ENCODE measurements around the gene CLSTN2. TPM values are rescaled to one million over a fixed set of nuclear protein-coding genes. Genes with fewer than 3 reads are reported as not detected.
A peak's percentile ranks its signal among the peaks of the same experiment; 100 is the strongest.

Gene CLSTN2
- total and polyA plus RNA-seq, 4 donors, result 20.7 to 44.5 (median 22.7) TPM

GRCh38 chr3:140391061-140391460 lies 456.1 kb downstream of the CLSTN2 start:
- DNase-seq (ENCODE audit: low read depth in 4 of 6, low spot score in 6 of 6), result no peak
- no peak overlapping the region for H3K27ac ChIP-seq (ENCODE audit: low read depth, low read length)
- peaks cover 5% of the 10 kb centered on the region for H3K4me1 ChIP-seq (ENCODE audit: control insufficient read depth, insufficient read depth, low read length)
- H3K9me3 ChIP-seq (ENCODE audit: control insufficient read depth, insufficient read depth, low read length), result no peaks in the 10 kb centered on the region
- H3K4me3 ChIP-seq (ENCODE audit: low read depth, low read length), result no peak overlapping the region
- WGBS (ENCODE audit: insufficient coverage), result 57% methylated on average over 3 of the region's 6 CpGs
- no peaks in the 10 kb centered on the region for H3K36me3 ChIP-seq (ENCODE audit: control insufficient read depth, insufficient read depth, low read length)
- no peaks in the 10 kb centered on the region for H3K27me3 ChIP-seq (ENCODE audit: control insufficient read depth, insufficient read depth, low read length)

- Histone ChIP-seq H3K4me1 (ENCODE audit: control insufficient read depth, insufficient read depth, low read length) (no peaks in the 10 kb centered on the region), H3K9me3 (ENCODE audit: control insufficient read depth, insufficient read depth, low read length) (no peaks in the 10 kb centered on the region), H3K27ac (ENCODE audit: low read depth, low read length) (no peak overlapping the region), H3K27me3 (ENCODE audit: control insufficient read depth, insufficient read depth, low read length) (no peaks in the 10 kb centered on the region), H3K36me3 (ENCODE audit: control insufficient read depth, insufficient read depth, low read length) (no peaks in the 10 kb centered on the region), H3K4me3 (ENCODE audit: low read depth, low read length) (no peak overlapping the region)
- DNase-seq (ENCODE audit: low read depth in 4 of 6, low spot score in 6 of 6), result no peak
- WGBS (ENCODE audit: insufficient coverage), result 83% methylated on average over 1 of the region's 3 CpGs
These were observed 459.6 kb downstream of the CLSTN2 start for GRCh38 chr3:140394488-140395133.

- DNase-seq (ENCODE audit: low read depth in 4 of 6, low spot score in 6 of 6), result peak in 1 of 6 donors; percentile 20
- WGBS (ENCODE audit: insufficient coverage), result no CpG with 5 or more reads among the region's 5 CpGs
These were observed 460.4 kb downstream of the CLSTN2 start for GRCh38 chr3:140395134-140396075.

GRCh38 chr3:140396110-140396509 lies 461.1 kb downstream of the CLSTN2 start:
- Histone ChIP-seq H3K27me3 (ENCODE audit: control insufficient read depth, insufficient read depth, low read length) (no peaks in the 10 kb centered on the region), H3K9me3 (ENCODE audit: control insufficient read depth, insufficient read depth, low read length) (no peaks in the 10 kb centered on the region), H3K27ac (ENCODE audit: low read depth, low read length) (no peak overlapping the region), H3K4me3 (ENCODE audit: low read depth, low read length) (no peak overlapping the region), H3K36me3 (ENCODE audit: control insufficient read depth, insufficient read depth, low read length) (no peaks in the 10 kb centered on the region), H3K4me1 (ENCODE audit: control insufficient read depth, insufficient read depth, low read length) (no peaks in the 10 kb centered on the region)
- no peak for DNase-seq (ENCODE audit: low read depth in 4 of 6, low spot score in 6 of 6)
- no CpG with 5 or more reads among the region's 3 CpGs for WGBS (ENCODE audit: insufficient coverage)

More at GRCh38 chr3:140395134-140396075, 460.4 kb downstream of the CLSTN2 start:
- Histone ChIP-seq H3K36me3 (ENCODE audit: control insufficient read depth, insufficient read depth, low read length) (no peaks in the 10 kb centered on the region), H3K9me3 (ENCODE audit: control insufficient read depth, insufficient read depth, low read length) (no peaks in the 10 kb centered on the region), H3K4me3 (ENCODE audit: low read depth, low read length) (no peak overlapping the region), H3K4me1 (ENCODE audit: control insufficient read depth, insufficient read depth, low read length) (no peaks in the 10 kb centered on the region), H3K27ac (ENCODE audit: low read depth, low read length) (no peak overlapping the region), H3K27me3 (ENCODE audit: control insufficient read depth, insufficient read depth, low read length) (no peaks in the 10 kb centered on the region)

- Histone ChIP-seq H3K27ac (ENCODE audit: low read depth, low read length) (no peak overlapping the region), H3K36me3 (ENCODE audit: control insufficient read depth, insufficient read depth, low read length) (no peaks in the 10 kb centered on the region), H3K27me3 (ENCODE audit: control insufficient read depth, insufficient read depth, low read length) (no peaks in the 10 kb centered on the region), H3K4me1 (ENCODE audit: control insufficient read depth, insufficient read depth, low read length) (no peaks in the 10 kb centered on the region), H3K4me3 (ENCODE audit: low read depth, low read length) (no peak overlapping the region), H3K9me3 (ENCODE audit: control insufficient read depth, insufficient read depth, low read length) (no peaks in the 10 kb centered on the region)
- no peak for DNase-seq (ENCODE audit: low read depth in 4 of 6, low spot score in 6 of 6)
These were observed 462.9 kb downstream of the CLSTN2 start for GRCh38 chr3:140397847-140398246.

- H3K4me3 ChIP-seq (ENCODE audit: low read depth, low read length), result no peak overlapping the region
- H3K9me3 ChIP-seq (ENCODE audit: control insufficient read depth, insufficient read depth, low read length), result no peaks in the 10 kb centered on the region
- H3K27ac ChIP-seq (ENCODE audit: low read depth, low read length), result no peak overlapping the region
- no peaks in the 10 kb centered on the region for H3K27me3 ChIP-seq (ENCODE audit: control insufficient read depth, insufficient read depth, low read length)
- no peaks in the 10 kb centered on the region for H3K36me3 ChIP-seq (ENCODE audit: control insufficient read depth, insufficient read depth, low read length)
- no peaks in the 10 kb centered on the region for H3K4me1 ChIP-seq (ENCODE audit: control insufficient read depth, insufficient read depth, low read length)
- no peak for DNase-seq (ENCODE audit: low read depth in 4 of 6, low spot score in 6 of 6)
- no CpG with 5 or more reads among the region's 2 CpGs for WGBS (ENCODE audit: insufficient coverage)
These were observed 463.4 kb downstream of the CLSTN2 start for GRCh38 chr3:140398387-140398786.

GRCh38 chr3:140399871-140400270 lies 464.9 kb downstream of the CLSTN2 start:
- Histone ChIP-seq H3K27ac (ENCODE audit: low read depth, low read length) (no peak overlapping the region), H3K36me3 (ENCODE audit: control insufficient read depth, insufficient read depth, low read length) (no peaks in the 10 kb centered on the region), H3K27me3 (ENCODE audit: control insufficient read depth, insufficient read depth, low read length) (no peaks in the 10 kb centered on the region), H3K9me3 (ENCODE audit: control insufficient read depth, insufficient read depth, low read length) (no peaks in the 10 kb centered on the region), H3K4me3 (ENCODE audit: low read depth, low read length) (no peak overlapping the region), H3K4me1 (ENCODE audit: control insufficient read depth, insufficient read depth, low read length) (no peaks in the 10 kb centered on the region)
- no peak for DNase-seq (ENCODE audit: low read depth in 4 of 6, low spot score in 6 of 6)
- WGBS (ENCODE audit: insufficient coverage), result no CpG with 5 or more reads among the region's 2 CpGs

- Histone ChIP-seq H3K27ac (ENCODE audit: low read depth, low read length) (no peak overlapping the region), H3K9me3 (ENCODE audit: control insufficient read depth, insufficient read depth, low read length) (no peaks in the 10 kb centered on the region)
- no CpG with 5 or more reads among the region's 2 CpGs for WGBS (ENCODE audit: insufficient coverage)
These were observed 468.1 kb downstream of the CLSTN2 start for GRCh38 chr3:140403079-140403478.

GRCh38 chr3:140403608-140404007 lies 468.6 kb downstream of the CLSTN2 start:
- Histone ChIP-seq H3K4me1 (ENCODE audit: control insufficient read depth, insufficient read depth, low read length) (no peaks in the 10 kb centered on the region), H3K4me3 (ENCODE audit: low read depth, low read length) (no peak overlapping the region), H3K27me3 (ENCODE audit: control insufficient read depth, insufficient read depth, low read length) (no peaks in the 10 kb centered on the region), H3K27ac (ENCODE audit: low read depth, low read length) (no peak overlapping the region), H3K36me3 (ENCODE audit: control insufficient read depth, insufficient read depth, low read length) (no peaks in the 10 kb centered on the region), H3K9me3 (ENCODE audit: control insufficient read depth, insufficient read depth, low read length) (no peaks in the 10 kb centered on the region)
- WGBS (ENCODE audit: insufficient coverage), result 70% methylated on average over 6 of the region's 6 CpGs
- no peak for DNase-seq (ENCODE audit: low read depth in 4 of 6, low spot score in 6 of 6)

More at GRCh38 chr3:140403079-140403478, 468.1 kb downstream of the CLSTN2 start:
- no peak overlapping the region for H3K4me3 ChIP-seq (ENCODE audit: low read depth, low read length)
- H3K4me1 ChIP-seq (ENCODE audit: control insufficient read depth, insufficient read depth, low read length), result no peaks in the 10 kb centered on the region
- H3K27me3 ChIP-seq (ENCODE audit: control insufficient read depth, insufficient read depth, low read length), result no peaks in the 10 kb centered on the region
- DNase-seq (ENCODE audit: low read depth in 4 of 6, low spot score in 6 of 6), result peak in 1 of 6 donors; percentile 19
- H3K36me3 ChIP-seq (ENCODE audit: control insufficient read depth, insufficient read depth, low read length), result no peaks in the 10 kb centered on the region

GRCh38 chr3:140406655-140407054 lies 471.7 kb downstream of the CLSTN2 start:
- peak in 1 of 6 donors; percentile 35 for DNase-seq (ENCODE audit: low read depth in 4 of 6, low spot score in 6 of 6)
- H3K4me1 ChIP-seq (ENCODE audit: control insufficient read depth, insufficient read depth, low read length), result no peaks in the 10 kb centered on the region
- H3K27me3 ChIP-seq (ENCODE audit: control insufficient read depth, insufficient read depth, low read length), result no peaks in the 10 kb centered on the region
- no peaks in the 10 kb centered on the region for H3K9me3 ChIP-seq (ENCODE audit: control insufficient read depth, insufficient read depth, low read length)
- no peak overlapping the region for H3K4me3 ChIP-seq (ENCODE audit: low read depth, low read length)
- H3K36me3 ChIP-seq (ENCODE audit: control insufficient read depth, insufficient read depth, low read length), result no peaks in the 10 kb centered on the region
- H3K27ac ChIP-seq (ENCODE audit: low read depth, low read length), result no peak overlapping the region

Measured in spinal cord (tissue), 10 donors.